PFSK-1 (cell line): ENCODE data around the gene SP3.

Experiments
- FOXP2 ChIP-seq: optimal IDR thresholded peaks from 2 replicates; pipeline ENCODE3; 2011; ENCODE audit warnings: borderline replicate concordance, control low read depth, inconsistent platforms; ENCODE audit not compliant: insufficient read depth; ENCODE audit errors: extremely low read length, extremely low read depth
- POLR2AphosphoS5 ChIP-seq: IDR thresholded peaks from 2 replicates; pipeline ENCODE4 v1.6.1; 2012; ENCODE audit warnings: low read depth, mild to moderate bottlenecking, control low read depth, low read length, moderate library complexity
- REST ChIP-seq, 2 experiments: IDR thresholded peaks; 2 replicates each; pipeline versions ENCODE4 v1.6.1 to v1.8.0; 2011 to 2012; ENCODE audit warnings: low read depth in 2 of 2, low read length in 2 of 2, control low read depth in 1 of 2, inconsistent platforms in 1 of 2, mild to moderate bottlenecking in 1 of 2, moderate library complexity in 1 of 2; ENCODE audit not compliant: insufficient read depth in 1 of 2
- SIN3A ChIP-seq: IDR thresholded peaks from 2 replicates; pipeline ENCODE4 v1.6.1; 2012; ENCODE audit warnings: mild to moderate bottlenecking, low read length, moderate library complexity, borderline replicate concordance; ENCODE audit not compliant: insufficient read depth
- TAF1 ChIP-seq: IDR thresholded peaks from 2 replicates; pipeline ENCODE4 v1.6.1; 2012; ENCODE audit warnings: low read length, control low read depth, borderline replicate concordance; ENCODE audit not compliant: insufficient read depth

The SP3 gene

GRCh38 chr2:173989884-173990215 is 24.7 kb upstream of the SP3 start:
- no peak for TF ChIP-seq TAF1
- TF ChIP-seq POLR2AphosphoS5 = no peak

GRCh38 chr2:173989160-173989883 is 24.1 kb upstream of the SP3 start:
- no peak for TF ChIP-seq SIN3A
- TF ChIP-seq TAF1 = no peak
- TF ChIP-seq POLR2AphosphoS5 = no peak
- no peak for TF ChIP-seq REST (IDR thresholded peaks at IDR 0.05; ENCODE audit: insufficient read depth in 1 of 2, low read depth in 2 of 2, low read length in 2 of 2)

GRCh38 chr2:173986805-173987204 is 21.6 kb upstream of the SP3 start:
- TF ChIP-seq SIN3A = no peak
- TF ChIP-seq POLR2AphosphoS5 = no peak
- TF ChIP-seq TAF1 = no peak

GRCh38 chr2:173985605-173985992 is 20.4 kb upstream of the SP3 start:
- no peak for TF ChIP-seq SIN3A

- TF ChIP-seq SIN3A = no peak
- TF ChIP-seq POLR2AphosphoS5 = no peak
- no peak for TF ChIP-seq FOXP2
- TF ChIP-seq TAF1 = no peak
- TF ChIP-seq REST (IDR thresholded peaks at IDR 0.05; ENCODE audit: insufficient read depth in 1 of 2, low read depth in 2 of 2, low read length in 2 of 2) = no peak
Observed at GRCh38 chr2:173984866-173985604, 19.9 kb upstream of the SP3 start.

- TF ChIP-seq REST (IDR thresholded peaks at IDR 0.05; ENCODE audit: insufficient read depth in 1 of 2, low read depth in 2 of 2, low read length in 2 of 2) (no peak), SIN3A (no peak), FOXP2 (no peak), POLR2AphosphoS5 (no peak), TAF1 (no peak)
Observed at GRCh38 chr2:173983391-173983871, 18.3 kb upstream of the SP3 start.

GRCh38 chr2:173982918-173983317 is 17.7 kb upstream of the SP3 start:
- TF ChIP-seq TAF1 (no peak), FOXP2 (no peak), SIN3A (no peak), POLR2AphosphoS5 (no peak), REST (IDR thresholded peaks at IDR 0.05; ENCODE audit: insufficient read depth in 1 of 2, low read depth in 2 of 2, low read length in 2 of 2) (no peak)
